NCI-H524 (cell line): ENCODE measurements around the gene ANKRD2.
"Not testable (repeated sequence)": the region's sequence is repeated elsewhere in the genome, so short reads cannot be mapped to it uniquely, and the experiment has no call there.

ENCODE experiments used
- DNase-seq, 2 experiments: peaks; one replicate each; lab custom pipeline; 2025; lab: John Stamatoyannopoulos, UW

ANKRD2 gene

GRCh38 chr10:97572214-97572989 is at the start of gene ANKRD2:
TSS of gene ANKRD2 (plus strand) at chr10:97572779. CDS start at chr10:97572789, 10 bp downstream.
- DNase-seq, result peak in 1 of 2 experiments; percentile 16

- peak in 1 of 2 experiments; percentile 8 for DNase-seq
Observed at GRCh38 chr10:97522937-97523336, 49.6 kb upstream of the ANKRD2 start.

GRCh38 chr10:97525086-97525485 is 47.5 kb upstream of the ANKRD2 start:
- no peak for DNase-seq

GRCh38 chr10:97525683-97526110 is 46.9 kb upstream of the ANKRD2 start:
- DNase-seq, result no peak

- DNase-seq, result not testable (repeated sequence)
Observed at GRCh38 chr10:97528876-97529275, 43.7 kb upstream of the ANKRD2 start.

GRCh38 chr10:97529685-97530465 is 42.7 kb upstream of the ANKRD2 start:
- no peak for DNase-seq

GRCh38 chr10:97531401-97531986 is 41.1 kb upstream of the ANKRD2 start:
- no peak for DNase-seq

GRCh38 chr10:97532935-97533671 is 39.5 kb upstream of the ANKRD2 start:
- DNase-seq, result no peak

GRCh38 chr10:97533888-97534287 is 38.7 kb upstream of the ANKRD2 start:
- no peak for DNase-seq

GRCh38 chr10:97534746-97535367 is 37.7 kb upstream of the ANKRD2 start:
- no peak for DNase-seq

- DNase-seq, result no peak
Observed at GRCh38 chr10:97537186-97537869, 35.3 kb upstream of the ANKRD2 start.

- no peak for DNase-seq
Observed at GRCh38 chr10:97538411-97538810, 34.2 kb upstream of the ANKRD2 start.

- DNase-seq, result no peak
Observed at GRCh38 chr10:97538839-97539238, 33.7 kb upstream of the ANKRD2 start.

- no peak for DNase-seq
Observed at GRCh38 chr10:97539523-97540200, 32.9 kb upstream of the ANKRD2 start.

GRCh38 chr10:97540669-97541500 is 31.7 kb upstream of the ANKRD2 start:
- no peak for DNase-seq

GRCh38 chr10:97542169-97543024 is 30.2 kb upstream of the ANKRD2 start:
- DNase-seq, result peak; percentile 24 to 74

- no peak for DNase-seq
Observed at GRCh38 chr10:97543025-97543546, 29.5 kb upstream of the ANKRD2 start.
